HCT116 (cell line): ENCODE measurements around the gene SEC31A. TPM values are rescaled to one million over a fixed set of nuclear protein-coding genes. Genes with fewer than 3 reads are reported as not detected.

Experiments used
- ATAC-seq: fragments of 200-7000 bp; cut with Tn5 transposase; 2 replicates; pipeline ENCODE4 v1.9.1; 2020; ENCODE audit warnings: mild to moderate bottlenecking, moderate library complexity
- BruUV-seq: library from RNA; stranded (reverse); fragments of 400-500 nt; replicated peaks from 2 replicates; lab custom pipeline; 2021; lab: Mats Ljungman, UMichigan
- CTCF ChIA-PET: fragments of 300-600 bp; sonication (Branson Sonifier 250); formaldehyde crosslinking; loops from one replicate; lab custom pipeline; 2021; ENCODE audit warnings: antibody characterized with exemption; lab: Charles Lee
- POLR2A ChIA-PET: fragments of 300-600, 350-600 bp; sonication (Branson Sonifier 250); formaldehyde crosslinking; loops from one replicate; lab custom pipeline; 2021; ENCODE audit warnings: antibody characterized with exemption; lab: Charles Lee
- RAD21 ChIA-PET, 2 experiments: fragments of 300-600 bp; sonication (Branson Sonifier 250); formaldehyde crosslinking; loops; one replicate each; lab custom pipeline; 2023; ENCODE audit warnings: low total read pairs in 2 of 2; ENCODE audit not compliant: uncharacterized antibody in 2 of 2, unreplicated experiment in 2 of 2, low non-redundant PET in 1 of 2; lab: Charles Lee
- DNase-seq: peaks from one replicate; pipeline ENCODE4 v3.0.0-alpha.2; 2010; ENCODE audit warnings: low read depth, low spot score
- H2AFZ ChIP-seq: fragments of 200-600 bp; shearing (Covaris generic), sonication (generic); 2 replicates; pipeline ENCODE4 v1.6.1; 2017; ENCODE audit warnings: low read depth, mixed run types, mixed read lengths, antibody characterized with exemption, low read length; ENCODE audit not compliant: poor library complexity, severe bottlenecking
- H3K27ac ChIP-seq: 2 replicates; pipeline ENCODE4 v1.5.1; 2012; ENCODE audit warnings: low read depth, low read length
- H3K27me3 ChIP-seq: fragments of 200-600 bp; sonication (generic); 2 replicates; pipeline ENCODE4 v1.6.1; 2016; ENCODE audit warnings: mixed run types, low read length, mixed read lengths; ENCODE audit not compliant: insufficient read depth
- H3K36me3 ChIP-seq, 2 experiments: fragments of 200-500 bp in 1 of 2; fragments of 200-600 bp in 1 of 2; sonication (Bioruptor generic) in 1 of 2; sonication (generic) in 1 of 2; 2 replicates each; pipeline versions ENCODE4 v1.5.1 to v1.6.1; 2014 to 2016; ENCODE audit warnings: low read length in 2 of 2, inconsistent platforms in 1 of 2, mixed read lengths in 1 of 2, mixed run types in 1 of 2; ENCODE audit not compliant: insufficient read depth in 2 of 2, control insufficient read depth in 1 of 2
- H3K4me1 ChIP-seq, 2 experiments: fragments of 200-600 bp in 1 of 2; sonication (generic) in 1 of 2; 2 replicates each; pipeline versions ENCODE4 v1.5.1 to v1.6.1; 2012 to 2017; ENCODE audit warnings: low read length in 2 of 2, inconsistent platforms in 1 of 2, mild to moderate bottlenecking in 1 of 2, mixed read lengths in 1 of 2, mixed run types in 1 of 2, moderate library complexity in 1 of 2; ENCODE audit not compliant: insufficient read depth in 2 of 2, control insufficient read depth in 1 of 2
- H3K4me2 ChIP-seq: fragments of 200-600 bp; sonication (generic); 2 replicates; pipeline ENCODE4 v1.6.1; 2017; ENCODE audit warnings: mixed run types, low read length, mixed read lengths
- H3K4me3 ChIP-seq, 2 experiments: fragments of 200-600 bp in 1 of 2; sonication (generic) in 1 of 2; replicated peaks in 1 of 2; 2 replicates each; pipeline ENCODE4 v1.5.1; 2011 to 2016; ENCODE audit warnings: low read length in 2 of 2, control low read depth in 1 of 2, low read depth in 1 of 2, mild to moderate bottlenecking in 1 of 2, mixed read lengths in 1 of 2, mixed run types in 1 of 2
- H3K79me2 ChIP-seq: fragments of 200-600 bp; sonication (generic); 2 replicates; pipeline ENCODE4 v1.6.1; 2017; ENCODE audit warnings: mild to moderate bottlenecking, mixed run types, low read length, moderate library complexity, mixed read lengths; ENCODE audit not compliant: insufficient read depth
- H3K9ac ChIP-seq: fragments of 200-600 bp; sonication (generic); 2 replicates; pipeline ENCODE4 v1.6.1; 2016; ENCODE audit warnings: low read length, mixed read lengths
- H3K9me2 ChIP-seq: fragments of 200-600 bp; sonication (generic), shearing (Covaris generic); 2 replicates; pipeline ENCODE4 v1.6.1; 2017; ENCODE audit warnings: mixed run types, mild to moderate bottlenecking, moderate library complexity; ENCODE audit not compliant: insufficient read depth
- H3K9me3 ChIP-seq, 2 experiments: fragments of 200-500 bp in 1 of 2; fragments of 200-600 bp in 1 of 2; sonication (Bioruptor generic) in 1 of 2; sonication (generic) in 1 of 2; 2 replicates each; pipeline ENCODE4 v1.6.1; 2014 to 2017; ENCODE audit warnings: low read length in 2 of 2, mixed read lengths in 2 of 2, inconsistent platforms in 1 of 2, low read depth in 1 of 2, mild to moderate bottlenecking in 1 of 2, mixed run types in 1 of 2, moderate library complexity in 1 of 2; ENCODE audit not compliant: control insufficient read depth in 1 of 2, insufficient read depth in 1 of 2
- H4K20me1 ChIP-seq: fragments of 200-600 bp; sonication (generic), shearing (Covaris generic); 2 replicates; pipeline ENCODE4 v1.6.1; 2017; ENCODE audit warnings: mixed run types, mild to moderate bottlenecking, moderate library complexity; ENCODE audit not compliant: insufficient read depth
- CBX3 ChIP-seq: IDR thresholded peaks from 2 replicates; pipeline ENCODE4 v1.6.1; 2012; ENCODE audit warnings: low read depth
- ELF1 ChIP-seq: IDR thresholded peaks from 2 replicates; pipeline ENCODE4 v1.6.1; 2012; ENCODE audit warnings: low read depth, borderline replicate concordance
- EZH2phosphoT487 ChIP-seq: fragments of 200-600 bp; IDR thresholded peaks from 2 replicates; pipeline ENCODE4 v1.6.1; 2018; ENCODE audit warnings: antibody characterized with exemption, borderline replicate concordance
- FOSL1 ChIP-seq: IDR thresholded peaks from 2 replicates; pipeline ENCODE4 v1.6.1; 2012; ENCODE audit warnings: low read depth
- JUND ChIP-seq: IDR thresholded peaks from 2 replicates; pipeline ENCODE4 v1.6.1; 2012
- POLR2A ChIP-seq: IDR thresholded peaks from 2 replicates; pipeline ENCODE4 v1.7.0; 2011; ENCODE audit warnings: borderline replicate concordance; ENCODE audit not compliant: insufficient read depth, insufficient read length; ENCODE audit errors: extremely low read depth
- RAD21 ChIP-seq: IDR thresholded peaks from 2 replicates; pipeline ENCODE4 v1.6.1; 2012; ENCODE audit warnings: low read depth, mild to moderate bottlenecking
- SIN3A ChIP-seq: IDR thresholded peaks from 2 replicates; pipeline ENCODE4 v1.6.1; 2012; ENCODE audit warnings: low read depth
- SP1 ChIP-seq: IDR thresholded peaks from 2 replicates; pipeline ENCODE4 v1.6.1; 2012; ENCODE audit warnings: low read depth
- SRF ChIP-seq: IDR thresholded peaks from 2 replicates; pipeline ENCODE4 v1.6.1; 2012; ENCODE audit warnings: low read depth
- TCF7L2 ChIP-seq: IDR thresholded peaks from 2 replicates; pipeline ENCODE4 v1.7.0; 2011; ENCODE audit warnings: borderline replicate concordance, inconsistent platforms; ENCODE audit not compliant: insufficient read depth, insufficient read length; ENCODE audit errors: extremely low read depth
- YY1 ChIP-seq: IDR thresholded peaks from 2 replicates; pipeline ENCODE4 v1.6.1; 2011; ENCODE audit warnings: low read length, low read depth, moderate library complexity, mild to moderate bottlenecking; ENCODE audit not compliant: insufficient replicate concordance; ENCODE audit errors: extremely low read depth
- ZNF274 ChIP-seq: fragments of 200-500 bp; sonication (Bioruptor generic); IDR thresholded peaks from 2 replicates; pipeline ENCODE4 v1.6.1; 2014; ENCODE audit warnings: mild to moderate bottlenecking, low read depth, low read length, inconsistent platforms
- intact Hi-C: fragments of 100-400 bp; cut with micrococcal nuclease; formaldehyde crosslinking; loops from 2 replicates; pipeline ENCODE4 v1.10.0; 2022
- total RNA-seq: library from RNA; stranded (reverse); gene quantifications from one replicate; pipeline ENCODE4 v1.2.1, GENCODE V29; 2021; ENCODE audit not compliant: unreplicated experiment
- TF ChIP-seq, protein P1 (sequence below): IDR thresholded peaks from 2 replicates; pipeline ENCODE4 v1.6.1; 2011; ENCODE audit warnings: mild to moderate bottlenecking, low read length, moderate library complexity; ENCODE audit not compliant: insufficient replicate concordance; ENCODE audit errors: extremely low read depth
- TF ChIP-seq, protein P2 (sequence below): IDR thresholded peaks from 2 replicates; pipeline ENCODE4 v1.6.1; 2012
- TF ChIP-seq, protein P3 (sequence below): IDR thresholded peaks from 2 replicates; pipeline ENCODE4 v1.6.1; 2012; ENCODE audit warnings: low read depth

SEC31A gene
- total RNA-seq, 1 experiment from 2014 or later: 78.5 TPM

DNA sequence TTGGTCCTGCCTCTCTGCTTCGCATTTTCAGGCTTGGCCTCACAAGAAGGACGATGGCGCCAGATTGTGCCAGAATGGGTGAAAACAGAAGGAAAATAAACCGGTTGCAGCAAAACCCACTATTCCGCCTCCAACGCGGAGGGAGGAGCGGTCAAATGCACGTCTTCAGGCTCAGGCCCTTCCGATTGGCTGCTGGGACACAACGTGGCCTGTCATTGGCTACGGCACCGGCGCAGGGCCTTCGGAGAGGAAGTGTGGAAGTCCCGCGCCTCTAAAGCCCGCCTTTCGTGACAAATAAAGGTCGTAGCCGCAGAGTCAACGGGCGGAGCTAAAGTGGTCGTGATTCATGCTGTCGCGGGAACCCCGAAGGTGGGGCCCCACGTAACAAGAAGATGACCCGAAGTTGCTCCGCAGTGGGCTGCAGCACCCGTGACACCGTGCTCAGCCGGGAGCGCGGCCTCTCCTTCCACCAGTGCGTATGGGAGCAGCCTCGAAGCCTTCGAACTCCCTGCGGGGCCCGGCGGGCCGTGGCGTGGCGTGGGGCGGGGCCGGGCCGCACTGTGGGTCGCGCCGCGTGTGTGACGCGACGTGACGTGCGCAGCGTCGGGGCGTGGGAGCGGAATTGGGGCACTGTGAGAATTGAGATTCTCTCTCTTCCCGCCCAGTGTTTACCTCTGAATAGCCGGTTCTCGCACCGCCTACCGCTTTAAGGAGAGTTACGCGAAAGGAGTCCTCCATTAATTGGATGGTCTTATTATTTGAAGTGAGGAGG, 9.6 kb upstream of the SEC31A start, which contains the start of gene THAP9 (continued):
- no peak for TF ChIP-seq CBX3
- no peak for TF ChIP-seq TCF7L2
- no peak for TF ChIP-seq SIN3A
- no peak for TF ChIP-seq EZH2phosphoT487

DNA sequence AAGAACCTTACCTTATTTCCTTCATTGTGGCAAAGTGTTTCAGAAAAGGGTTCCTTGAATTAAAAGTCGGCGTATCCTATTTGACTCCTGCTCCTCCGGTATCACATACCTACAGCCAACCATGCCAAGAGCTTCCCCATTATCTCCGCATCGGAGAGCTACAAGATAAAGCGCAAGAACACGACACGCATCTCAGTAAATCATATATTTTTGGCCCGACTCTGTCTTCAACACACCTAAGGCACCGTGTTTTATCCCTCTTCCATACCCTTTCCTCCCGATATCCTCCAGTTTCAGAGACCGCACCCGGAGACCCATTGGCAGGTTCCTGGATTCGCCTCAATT, 9.1 kb upstream of the SEC31A start:
- POLR2A ChIA-PET: interaction anchor here (0.9 to 2.6 kb wide), 6 partner anchors 8 to 471 kb away, joined by 3 to 12 read pairs (median 7); partner anchors contain the start of genes COPS4 and SEC31A
- Histone ChIP-seq H3K36me3 (peaks cover 23 to 26% of the 10 kb centered on the region in 2 experiments), H3K4me1 (peaks cover 6 to 16% of the 10 kb centered on the region in 2 experiments; a peak in 3 of 4 replicates), H4K20me1 (peaks cover 13% of the 10 kb centered on the region; the same call in 1 of the 2 replicates), H3K9me3 (no peaks in the 10 kb centered on the region), H3K9me2 (no peaks in the 10 kb centered on the region), H3K27me3 (no peaks in the 10 kb centered on the region), H3K4me3 (peak overlapping the region; percentile 93 to 95), H3K4me2 (peak overlapping the region; percentile 90), H3K27ac (peak overlapping the region; percentile 87), H3K79me2 (peaks cover 69% of the 10 kb centered on the region), H3K9ac (peak overlapping the region; percentile 95), H2AFZ (no peak overlapping the region)
- intact Hi-C loops: loop anchor here (1.0 to 5.0 kb wide), 4 partner anchors 110 to 382 kb away; partner anchors contain the start of genes COPS4, COQ2 and LIN54
- BruUV-seq: TSS peak; percentile 63
- RAD21 ChIA-PET: interaction anchor here (0.7 to 1.0 kb wide), 2 partner anchors 111 kb away, joined by 3 to 6 read pairs; partner anchors contain the start of gene LIN54 (in 2 of the 2)
- ATAC-seq: peak; percentile 9
- TF ChIP-seq SP1 (no peak), ZNF274 (no peak), YY1 (no peak), ELF1 (no peak), SIN3A (no peak), RAD21 (no peak), SRF (no peak), CBX3 (no peak), FOSL1 (no peak), EZH2phosphoT487 (no peak), POLR2A (no peak), JUND (no peak)
- TF ChIP-seq, protein P1, sequence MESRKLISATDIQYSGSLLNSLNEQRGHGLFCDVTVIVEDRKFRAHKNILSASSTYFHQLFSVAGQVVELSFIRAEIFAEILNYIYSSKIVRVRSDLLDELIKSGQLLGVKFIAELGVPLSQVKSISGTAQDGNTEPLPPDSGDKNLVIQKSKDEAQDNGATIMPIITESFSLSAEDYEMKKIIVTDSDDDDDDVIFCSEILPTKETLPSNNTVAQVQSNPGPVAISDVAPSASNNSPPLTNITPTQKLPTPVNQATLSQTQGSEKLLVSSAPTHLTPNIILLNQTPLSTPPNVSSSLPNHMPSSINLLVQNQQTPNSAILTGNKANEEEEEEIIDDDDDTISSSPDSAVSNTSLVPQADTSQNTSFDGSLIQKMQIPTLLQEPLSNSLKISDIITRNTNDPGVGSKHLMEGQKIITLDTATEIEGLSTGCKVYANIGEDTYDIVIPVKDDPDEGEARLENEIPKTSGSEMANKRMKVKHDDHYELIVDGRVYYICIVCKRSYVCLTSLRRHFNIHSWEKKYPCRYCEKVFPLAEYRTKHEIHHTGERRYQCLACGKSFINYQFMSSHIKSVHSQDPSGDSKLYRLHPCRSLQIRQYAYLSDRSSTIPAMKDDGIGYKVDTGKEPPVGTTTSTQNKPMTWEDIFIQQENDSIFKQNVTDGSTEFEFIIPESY: no peak
- TF ChIP-seq, protein P2, sequence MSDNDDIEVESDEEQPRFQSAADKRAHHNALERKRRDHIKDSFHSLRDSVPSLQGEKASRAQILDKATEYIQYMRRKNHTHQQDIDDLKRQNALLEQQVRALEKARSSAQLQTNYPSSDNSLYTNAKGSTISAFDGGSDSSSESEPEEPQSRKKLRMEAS: no peak
- TF ChIP-seq, protein P3, sequence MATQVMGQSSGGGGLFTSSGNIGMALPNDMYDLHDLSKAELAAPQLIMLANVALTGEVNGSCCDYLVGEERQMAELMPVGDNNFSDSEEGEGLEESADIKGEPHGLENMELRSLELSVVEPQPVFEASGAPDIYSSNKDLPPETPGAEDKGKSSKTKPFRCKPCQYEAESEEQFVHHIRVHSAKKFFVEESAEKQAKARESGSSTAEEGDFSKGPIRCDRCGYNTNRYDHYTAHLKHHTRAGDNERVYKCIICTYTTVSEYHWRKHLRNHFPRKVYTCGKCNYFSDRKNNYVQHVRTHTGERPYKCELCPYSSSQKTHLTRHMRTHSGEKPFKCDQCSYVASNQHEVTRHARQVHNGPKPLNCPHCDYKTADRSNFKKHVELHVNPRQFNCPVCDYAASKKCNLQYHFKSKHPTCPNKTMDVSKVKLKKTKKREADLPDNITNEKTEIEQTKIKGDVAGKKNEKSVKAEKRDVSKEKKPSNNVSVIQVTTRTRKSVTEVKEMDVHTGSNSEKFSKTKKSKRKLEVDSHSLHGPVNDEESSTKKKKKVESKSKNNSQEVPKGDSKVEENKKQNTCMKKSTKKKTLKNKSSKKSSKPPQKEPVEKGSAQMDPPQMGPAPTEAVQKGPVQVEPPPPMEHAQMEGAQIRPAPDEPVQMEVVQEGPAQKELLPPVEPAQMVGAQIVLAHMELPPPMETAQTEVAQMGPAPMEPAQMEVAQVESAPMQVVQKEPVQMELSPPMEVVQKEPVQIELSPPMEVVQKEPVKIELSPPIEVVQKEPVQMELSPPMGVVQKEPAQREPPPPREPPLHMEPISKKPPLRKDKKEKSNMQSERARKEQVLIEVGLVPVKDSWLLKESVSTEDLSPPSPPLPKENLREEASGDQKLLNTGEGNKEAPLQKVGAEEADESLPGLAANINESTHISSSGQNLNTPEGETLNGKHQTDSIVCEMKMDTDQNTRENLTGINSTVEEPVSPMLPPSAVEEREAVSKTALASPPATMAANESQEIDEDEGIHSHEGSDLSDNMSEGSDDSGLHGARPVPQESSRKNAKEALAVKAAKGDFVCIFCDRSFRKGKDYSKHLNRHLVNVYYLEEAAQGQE: no peak
- DNase-seq: no peak
- CTCF ChIA-PET: no interaction called here
